Left lung (tissue), 10 donors: ENCODE data around the gene MYH16. TPM values are rescaled to one million over a fixed set of nuclear protein-coding genes. Genes with fewer than 3 reads are reported as not detected.

Experiments used
- ATAC-seq: fragments of 200-7000 bp; cut with Tn5 transposase; one replicate; pipeline ENCODE4 v1.9.1; 2020; ENCODE audit warnings: moderate library complexity
- DNase-seq, 4 donors: peaks; one replicate each; pipeline ENCODE4 v3.0.0-alpha.2; 2013 to 2020
- H3K27ac ChIP-seq, 2 donors: fragments of 200-600 bp; sonication (generic) in 1 of 2; one replicate each; pipeline versions ENCODE4 v1.5.0 to v1.8.0; 2020 to 2021
- H3K27me3 ChIP-seq, 2 donors: fragments of 200-600 bp; sonication (generic) in 1 of 2; one replicate each; pipeline versions ENCODE4 v1.5.0 to v1.8.0; 2020 to 2021
- H3K36me3 ChIP-seq, 2 donors: fragments of 200-600 bp; sonication (generic) in 1 of 2; one replicate each; pipeline versions ENCODE4 v1.5.0 to v1.8.0; 2020 to 2021
- H3K4me1 ChIP-seq, 2 donors: fragments of 200-600 bp; one replicate each; pipeline ENCODE4 v1.8.0; 2021
- H3K4me3 ChIP-seq, 2 donors: fragments of 200-600 bp; sonication (generic) in 1 of 2; one replicate each; pipeline versions ENCODE4 v1.5.0 to v1.8.0; 2020 to 2021; ENCODE audit warnings: mild to moderate bottlenecking in 1 of 2
- H3K9me3 ChIP-seq, 2 donors: fragments of 200-600 bp; sonication (generic) in 1 of 2; one replicate each; pipeline versions ENCODE4 v1.5.0 to v1.8.0; 2020 to 2021
- intact Hi-C, 2 donors: fragments of 100-400 bp; cut with DNase I; formaldehyde crosslinking; loops; one replicate each; pipeline versions ENCODE4 v1.11.2 to v1.14.2; 2022
- polyA plus RNA-seq, 6 donors: library from polyadenylated mRNA; unstranded; fragments of 120-200 nt; gene quantifications; one replicate each; pipeline ENCODE4 v1.2.1, GENCODE V29; 2013; ENCODE audit not compliant: insufficient read length in 6 of 6
- total RNA-seq, 2 donors: library from RNA; stranded (reverse); fragmentation: NEBNext Ultra II Directional; extraction: Animal tissue kit (Norgen Biotek cat#: 25700); gene quantifications; one replicate each; pipeline ENCODE4 v1.2.1, GENCODE V29; 2021
- TF ChIP-seq, protein P1 (sequence below), 2 donors: fragments of 200-600 bp; sonication (generic) in 1 of 2; IDR thresholded peaks; one replicate each; pipeline versions ENCODE4 v1.5.0 to v1.8.0; 2021; ENCODE audit warnings: antibody characterized with exemption in 2 of 2
- donor health status: DM: no; HTN: yes; CAD: no.
- donor health status: DM: no; HTN: no; CAD: no.

The MYH16 gene
- total and polyA plus RNA-seq, 8 donors, result 0.04 to 0.49 (median 0.24) TPM; not detected in 4

DNA sequence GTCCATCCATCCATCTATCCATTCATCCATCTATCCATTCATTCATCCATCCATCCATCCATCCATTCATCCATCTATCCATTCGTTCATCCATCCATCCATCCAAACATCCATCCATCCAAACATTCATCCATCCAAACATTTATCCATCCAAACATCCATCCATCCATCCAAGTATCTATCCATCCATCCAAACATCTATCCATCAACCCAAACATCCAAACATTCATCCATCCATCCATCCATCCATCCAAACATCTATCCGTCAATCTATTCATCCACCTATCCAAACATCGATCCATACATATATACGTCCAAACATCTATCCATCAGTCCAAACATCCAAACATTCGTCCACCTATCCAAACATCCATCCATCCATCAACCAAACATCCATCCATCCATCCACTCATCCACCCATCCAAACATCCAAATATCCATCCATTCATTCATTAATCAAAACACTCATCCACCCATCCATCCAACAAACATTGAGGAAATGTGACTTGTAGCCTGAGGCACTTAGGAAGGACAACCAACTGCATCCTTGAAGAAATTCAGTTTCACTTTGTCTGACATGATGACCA, 28.8 kb upstream of the MYH16 start:
- DNase-seq, result no peak
- Histone ChIP-seq H3K27ac (no peak overlapping the region), H3K9me3 (no peaks in the 10 kb centered on the region), H3K27me3 (no peaks in the 10 kb centered on the region), H3K4me1 (peaks cover 0 to 3% of the 10 kb centered on the region in 2 donors), H3K36me3 (no peaks in the 10 kb centered on the region), H3K4me3 (no peak overlapping the region)
- no peak for ATAC-seq
- TF ChIP-seq, protein P1, sequence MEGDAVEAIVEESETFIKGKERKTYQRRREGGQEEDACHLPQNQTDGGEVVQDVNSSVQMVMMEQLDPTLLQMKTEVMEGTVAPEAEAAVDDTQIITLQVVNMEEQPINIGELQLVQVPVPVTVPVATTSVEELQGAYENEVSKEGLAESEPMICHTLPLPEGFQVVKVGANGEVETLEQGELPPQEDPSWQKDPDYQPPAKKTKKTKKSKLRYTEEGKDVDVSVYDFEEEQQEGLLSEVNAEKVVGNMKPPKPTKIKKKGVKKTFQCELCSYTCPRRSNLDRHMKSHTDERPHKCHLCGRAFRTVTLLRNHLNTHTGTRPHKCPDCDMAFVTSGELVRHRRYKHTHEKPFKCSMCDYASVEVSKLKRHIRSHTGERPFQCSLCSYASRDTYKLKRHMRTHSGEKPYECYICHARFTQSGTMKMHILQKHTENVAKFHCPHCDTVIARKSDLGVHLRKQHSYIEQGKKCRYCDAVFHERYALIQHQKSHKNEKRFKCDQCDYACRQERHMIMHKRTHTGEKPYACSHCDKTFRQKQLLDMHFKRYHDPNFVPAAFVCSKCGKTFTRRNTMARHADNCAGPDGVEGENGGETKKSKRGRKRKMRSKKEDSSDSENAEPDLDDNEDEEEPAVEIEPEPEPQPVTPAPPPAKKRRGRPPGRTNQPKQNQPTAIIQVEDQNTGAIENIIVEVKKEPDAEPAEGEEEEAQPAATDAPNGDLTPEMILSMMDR (IDR thresholded peaks at IDR 0.05), result no peak
- intact Hi-C loops, result no loop called here

DNA sequence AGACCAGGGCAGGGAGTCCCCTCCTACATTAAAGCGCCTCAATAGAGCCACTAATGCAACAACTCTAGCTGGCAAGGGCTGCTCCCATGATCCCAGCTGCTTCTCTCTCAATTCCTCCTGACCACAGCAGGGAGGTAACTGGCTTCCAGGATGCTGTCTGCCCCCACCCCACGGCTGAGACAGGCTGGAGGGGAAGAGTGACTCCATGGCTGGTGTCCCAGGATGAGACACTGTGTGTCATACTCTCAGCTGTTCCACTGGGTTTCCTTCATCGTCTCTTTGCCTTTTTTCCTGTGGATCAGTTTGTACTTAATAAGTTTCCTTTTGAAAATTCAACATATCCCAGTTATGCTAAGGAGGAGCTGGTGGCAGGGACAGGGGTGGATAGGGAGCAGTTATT, 27.7 kb upstream of the MYH16 start:
- ATAC-seq, result no peak
- no peaks in the 10 kb centered on the region for H3K9me3 ChIP-seq
- intact Hi-C loops, result no loop called here
- peaks cover 0 to 5% of the 10 kb centered on the region in 2 donors for H3K4me1 ChIP-seq
- no peaks in the 10 kb centered on the region for H3K36me3 ChIP-seq
- H3K27ac ChIP-seq, result no peak overlapping the region
- TF ChIP-seq, protein P1 (IDR thresholded peaks at IDR 0.05), result no peak
- no peaks in the 10 kb centered on the region for H3K27me3 ChIP-seq
- no peak overlapping the region for H3K4me3 ChIP-seq
- DNase-seq, result no peak

DNA sequence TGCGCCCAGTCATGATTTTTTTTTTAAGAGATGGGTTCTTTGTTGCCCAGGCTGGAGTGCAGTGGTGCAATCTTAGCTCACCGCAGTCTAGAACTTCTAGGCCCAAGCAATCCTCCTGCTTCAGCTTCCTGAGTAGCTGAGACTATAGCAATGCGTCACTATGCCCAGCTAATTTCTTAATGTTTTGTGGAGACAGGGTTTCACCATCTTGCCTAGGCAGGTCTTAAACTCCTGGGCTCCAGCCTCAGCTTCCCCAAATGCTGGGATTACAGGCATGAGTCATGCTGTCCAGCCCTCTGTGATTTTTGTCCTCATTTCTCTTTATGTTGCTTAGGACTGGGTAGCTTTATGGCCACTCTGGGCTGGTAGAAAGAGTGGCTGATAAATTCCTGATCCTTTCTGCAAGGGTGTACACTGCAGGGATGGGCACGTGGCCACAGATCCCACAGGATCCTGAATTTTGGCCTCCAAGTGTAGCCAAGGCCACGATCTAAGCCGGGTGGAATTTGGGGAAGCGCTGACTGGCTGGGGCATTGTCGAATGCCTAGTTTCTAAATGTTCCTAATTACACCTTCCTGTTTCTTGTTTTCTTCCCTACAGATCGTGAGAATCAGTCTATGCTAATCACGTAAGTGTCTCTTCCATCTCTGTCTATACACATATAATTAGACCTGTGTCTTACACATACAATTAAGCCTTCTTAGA, 24.1 kb upstream of the MYH16 start:
- Histone ChIP-seq H3K4me3 (no peak overlapping the region), H3K36me3 (no peaks in the 10 kb centered on the region), H3K27me3 (no peaks in the 10 kb centered on the region), H3K4me1 (peaks cover 0 to 5% of the 10 kb centered on the region in 2 donors), H3K27ac (no peak overlapping the region), H3K9me3 (no peaks in the 10 kb centered on the region)
- DNase-seq (no peak), ATAC-seq (peak; percentile 71)
- TF ChIP-seq, protein P1 (IDR thresholded peaks at IDR 0.05), result no peak
- intact Hi-C loops, result no loop called here

DNA sequence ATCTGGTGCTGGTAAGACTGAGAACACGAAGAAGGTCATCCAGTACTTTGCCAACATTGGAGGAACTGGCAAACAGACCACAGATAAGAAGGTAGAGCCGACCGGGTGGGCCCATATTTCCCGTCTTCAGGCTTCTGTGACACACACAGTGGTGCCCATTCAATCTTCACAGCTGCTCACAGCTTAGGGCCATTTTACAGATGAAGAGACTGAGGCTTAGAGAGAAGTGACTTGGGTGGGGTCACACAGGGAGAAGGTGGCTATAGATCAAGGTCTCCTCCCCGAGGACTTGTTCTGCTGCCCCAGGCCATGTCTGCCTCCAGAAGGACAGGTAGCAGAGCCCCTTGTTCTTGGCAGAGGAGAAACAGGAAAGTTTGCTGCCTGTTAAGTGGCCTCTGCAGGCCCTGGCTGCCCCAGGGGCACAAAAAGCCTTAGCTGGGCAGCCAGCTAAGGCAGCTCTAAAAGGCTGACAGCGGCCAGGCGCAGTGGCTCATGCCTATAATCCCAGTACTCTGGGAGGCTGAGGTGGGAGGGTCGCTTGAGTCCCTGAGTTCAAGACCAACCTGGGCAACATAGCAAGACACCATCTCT, 22.6 kb upstream of the MYH16 start:
- peaks cover 0 to 5% of the 10 kb centered on the region in 2 donors for H3K4me1 ChIP-seq
- no peak overlapping the region for H3K4me3 ChIP-seq
- no peaks in the 10 kb centered on the region for H3K36me3 ChIP-seq
- intact Hi-C loops, result no loop called here
- ATAC-seq (no peak), DNase-seq (no peak)
- H3K27me3 ChIP-seq, result no peaks in the 10 kb centered on the region
- TF ChIP-seq, protein P1 (IDR thresholded peaks at IDR 0.05), result no peak
- no peak overlapping the region for H3K27ac ChIP-seq
- no peaks in the 10 kb centered on the region for H3K9me3 ChIP-seq

DNA sequence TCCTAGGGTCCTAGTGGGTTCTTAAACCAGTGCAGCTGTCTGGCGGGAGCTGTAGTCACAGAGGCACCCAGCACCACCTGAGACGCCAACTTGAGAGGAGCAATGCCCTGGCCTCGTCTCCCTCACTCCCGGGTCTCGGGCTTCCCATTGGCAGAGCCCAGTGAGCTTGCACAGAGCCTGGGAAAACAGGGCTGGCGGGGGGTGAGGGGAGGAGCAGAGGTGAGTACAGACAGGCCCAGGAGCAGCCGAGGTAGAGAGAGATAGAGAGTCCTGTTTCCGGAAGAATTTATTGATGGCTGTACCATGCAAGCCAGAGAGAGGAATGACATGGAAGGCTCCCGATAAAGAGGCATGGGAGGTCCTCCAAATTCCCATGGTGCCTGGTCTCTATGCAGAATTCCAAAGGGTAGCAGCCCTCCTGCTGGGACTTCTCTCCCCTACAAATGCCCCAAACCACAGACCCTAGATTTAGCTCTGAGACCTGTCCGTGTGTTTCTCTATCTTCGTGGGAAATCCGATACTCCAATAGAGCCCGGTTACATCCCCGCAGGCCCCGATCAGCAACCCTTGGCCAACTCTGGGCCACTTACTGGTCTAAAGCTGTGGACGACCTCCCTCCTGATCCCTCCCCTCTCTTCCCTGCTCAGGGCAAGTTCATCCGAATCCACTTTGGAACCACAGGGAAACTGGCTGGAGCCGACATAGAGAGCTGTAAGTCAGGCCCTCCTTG, 20.3 kb upstream of the MYH16 start:
- ATAC-seq (no peak), DNase-seq (no peak)
- H3K27ac ChIP-seq, result no peak overlapping the region
- H3K4me1 ChIP-seq, result peaks cover 0 to 5% of the 10 kb centered on the region in 2 donors
- no peak overlapping the region for H3K4me3 ChIP-seq
- TF ChIP-seq, protein P1 (IDR thresholded peaks at IDR 0.05), result no peak
- H3K27me3 ChIP-seq, result no peaks in the 10 kb centered on the region
- intact Hi-C loops, result no loop called here
- H3K9me3 ChIP-seq, result no peaks in the 10 kb centered on the region
- H3K36me3 ChIP-seq, result no peaks in the 10 kb centered on the region
